Psoas muscle (tissue), 8 donors: Measurements from ENCODE around the gene PLD6. TPM values are rescaled to one million over a fixed set of nuclear protein-coding genes. Genes with fewer than 3 reads are reported as not detected.
A peak's percentile ranks its signal among the peaks of the same experiment; 100 is the strongest.

Source experiments
- ATAC-seq, 4 donors: fragments of 200-7000 bp; cut with Tn5 transposase; one replicate each; pipeline ENCODE4 v1.9.1; 2020; ENCODE audit warnings: moderate library complexity in 3 of 4, mild to moderate bottlenecking in 2 of 4
- DNase-seq, 2 donors: peaks; one replicate each; pipeline ENCODE4 v3.0.0-alpha.2; 2020
- H3K27ac ChIP-seq: fragments of 200-600 bp; one replicate; pipeline ENCODE4 v1.8.0; 2022
- H3K27me3 ChIP-seq, 3 donors: fragments of 200-600 bp in 1 of 3; one replicate each; pipeline versions ENCODE4 v1.6.1 to v1.8.0; 2013 to 2022; ENCODE audit warnings: low read length in 2 of 3, mild to moderate bottlenecking in 2 of 3, moderate library complexity in 1 of 3; ENCODE audit not compliant: insufficient read depth in 3 of 3
- H3K36me3 ChIP-seq, 2 donors: fragments of 200-600 bp in 1 of 2; one replicate each; pipeline versions ENCODE4 v1.6.1 to v1.8.0; 2013 to 2022; ENCODE audit warnings: low read depth in 1 of 2, mild to moderate bottlenecking in 1 of 2, moderate library complexity in 1 of 2; ENCODE audit not compliant: insufficient read depth in 1 of 2
- H3K4me1 ChIP-seq: fragments of 200-600 bp; one replicate; pipeline ENCODE4 v1.8.0; 2022
- H3K4me3 ChIP-seq: fragments of 200-600 bp; one replicate; pipeline ENCODE4 v1.8.0; 2022; ENCODE audit warnings: mild to moderate bottlenecking
- H3K9me3 ChIP-seq: fragments of 200-600 bp; one replicate; pipeline ENCODE4 v1.8.0; 2022
- WGBS, 3 donors: extraction: QIAGEN DNeasy Blood & Tissue Kit; methylation state at CpG; one replicate each; pipeline versions ENCODE4 v1.1.6 to v1.1.7; 2013; 5-methylcytosine and 5-hydroxymethylcytosine counted together
- intact Hi-C, 2 donors: fragments of 100-400 bp; cut with DNase I; formaldehyde crosslinking; loops; one replicate each; pipeline versions ENCODE4 v1.11.0 to v1.14.2; 2022
- polyA plus RNA-seq, 3 donors: library from polyadenylated mRNA; stranded (reverse); fragments of 200-250 nt; gene quantifications; one replicate each; pipeline ENCODE4 v1.2.3, GENCODE V29; 2013
- total RNA-seq, 4 donors: library from RNA; stranded (reverse); fragmentation: NEBNext Ultra II Directional in 2 of 4; extraction: Animal tissue kit (Norgen Biotek cat#: 25700) in 2 of 4; gene quantifications; one replicate each; pipeline versions ENCODE4 v1.2.1 to v1.2.4, GENCODE V29; 2021 to 2023
- TF ChIP-seq, protein P1 (sequence below): fragments of 200-600 bp; IDR thresholded peaks from one replicate; pipeline ENCODE4 v1.8.0; 2022; ENCODE audit warnings: antibody characterized with exemption
- donor health status: healthy with polysubstance abuse.
- donor health status: DM: no; HTN: no; CAD: no; lungs with moderate emphysema.
- donor health status: Bipolar disorder and iron deficiency.
- donor health status: healthy.
- donor health status: DM: yes; HTN: yes; CAD: no.
- donor health status: DM: no; HTN: no; CAD: no.
- donor health status: DM: no; HTN: no; CAD: no.
- donor health status: DM: yes; HTN: yes; CAD: no.

PLD6 gene
- total and polyA plus RNA-seq, 7 donors = 0.84 to 5.4 (median 2.5) TPM

DNA sequence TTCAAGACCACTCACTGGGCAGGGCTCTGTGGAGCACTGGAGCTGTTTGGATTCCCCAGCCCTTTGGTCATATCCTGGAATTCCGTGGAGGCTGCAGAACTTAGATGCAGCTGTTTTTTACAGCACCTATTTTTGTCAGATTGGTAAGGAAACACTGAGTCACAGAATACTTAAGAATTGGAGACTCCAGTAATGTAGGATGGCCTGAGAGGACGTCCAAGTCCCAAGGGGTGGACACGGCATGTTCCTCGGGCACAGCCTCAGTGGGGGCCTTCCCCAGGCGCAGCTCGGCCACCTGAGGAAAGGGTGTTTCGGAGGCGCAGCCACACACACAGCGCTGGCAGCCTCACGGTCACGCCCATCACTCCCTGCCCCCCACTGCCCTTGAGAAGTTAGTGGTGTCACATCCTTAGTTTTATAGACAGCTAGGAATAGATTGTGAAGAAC, 14.8 kb downstream of the PLD6 start:
- TF ChIP-seq, protein P1, sequence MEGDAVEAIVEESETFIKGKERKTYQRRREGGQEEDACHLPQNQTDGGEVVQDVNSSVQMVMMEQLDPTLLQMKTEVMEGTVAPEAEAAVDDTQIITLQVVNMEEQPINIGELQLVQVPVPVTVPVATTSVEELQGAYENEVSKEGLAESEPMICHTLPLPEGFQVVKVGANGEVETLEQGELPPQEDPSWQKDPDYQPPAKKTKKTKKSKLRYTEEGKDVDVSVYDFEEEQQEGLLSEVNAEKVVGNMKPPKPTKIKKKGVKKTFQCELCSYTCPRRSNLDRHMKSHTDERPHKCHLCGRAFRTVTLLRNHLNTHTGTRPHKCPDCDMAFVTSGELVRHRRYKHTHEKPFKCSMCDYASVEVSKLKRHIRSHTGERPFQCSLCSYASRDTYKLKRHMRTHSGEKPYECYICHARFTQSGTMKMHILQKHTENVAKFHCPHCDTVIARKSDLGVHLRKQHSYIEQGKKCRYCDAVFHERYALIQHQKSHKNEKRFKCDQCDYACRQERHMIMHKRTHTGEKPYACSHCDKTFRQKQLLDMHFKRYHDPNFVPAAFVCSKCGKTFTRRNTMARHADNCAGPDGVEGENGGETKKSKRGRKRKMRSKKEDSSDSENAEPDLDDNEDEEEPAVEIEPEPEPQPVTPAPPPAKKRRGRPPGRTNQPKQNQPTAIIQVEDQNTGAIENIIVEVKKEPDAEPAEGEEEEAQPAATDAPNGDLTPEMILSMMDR = no peak
- Histone ChIP-seq H3K4me1 (peaks cover 22% of the 10 kb centered on the region), H3K27ac (peak overlapping the region; percentile 83), H3K36me3 (peaks cover 0 to 30% of the 10 kb centered on the region in 2 donors), H3K9me3 (no peaks in the 10 kb centered on the region), H3K4me3 (peak overlapping the region; percentile 30), H3K27me3 (no peaks in the 10 kb centered on the region)
- DNase-seq (peak; percentile 56 to 92), ATAC-seq (peak; percentile 84 to 94 (median 90))
- 7 to 29% (median 13%) methylated on average over 11 of the region's 11 CpGs for WGBS, 3 donors
- intact Hi-C loops = no loop called here

DNA sequence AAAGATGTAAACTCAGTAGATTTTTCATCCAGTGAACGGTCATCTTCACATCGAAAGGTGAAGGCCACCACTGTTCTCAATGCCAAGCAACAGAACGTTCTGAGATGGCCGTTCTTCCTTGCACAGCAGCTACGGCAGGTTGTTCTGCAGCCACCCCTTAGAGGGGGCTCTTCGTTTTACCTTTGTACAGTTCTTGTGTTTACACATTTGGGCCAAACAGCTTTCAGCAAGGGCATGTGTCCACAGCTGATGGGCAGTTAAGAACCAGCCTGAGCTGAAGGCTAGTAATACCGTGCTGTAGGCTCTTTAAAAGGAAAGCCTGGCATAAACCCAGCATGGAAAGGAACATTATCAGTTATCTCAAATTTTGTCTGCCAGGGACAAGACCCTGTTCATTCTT, 15.9 kb downstream of the PLD6 start:
- TF ChIP-seq, protein P1 = no peak
- no peaks in the 10 kb centered on the region for H3K27me3 ChIP-seq
- WGBS, 3 donors = 58 to 82% (median 67%) methylated on average over 7 of the region's 7 CpGs
- peaks cover 0 to 41% of the 10 kb centered on the region in 2 donors for H3K36me3 ChIP-seq
- no peak overlapping the region for H3K4me3 ChIP-seq
- peaks cover 22% of the 10 kb centered on the region for H3K4me1 ChIP-seq
- ATAC-seq = peak in 2 of 4 donors; percentile 19 to 35
- DNase-seq = no peak
- intact Hi-C loops = no loop called here
- H3K9me3 ChIP-seq = no peaks in the 10 kb centered on the region
- peak overlapping the region; percentile 83 for H3K27ac ChIP-seq

DNA sequence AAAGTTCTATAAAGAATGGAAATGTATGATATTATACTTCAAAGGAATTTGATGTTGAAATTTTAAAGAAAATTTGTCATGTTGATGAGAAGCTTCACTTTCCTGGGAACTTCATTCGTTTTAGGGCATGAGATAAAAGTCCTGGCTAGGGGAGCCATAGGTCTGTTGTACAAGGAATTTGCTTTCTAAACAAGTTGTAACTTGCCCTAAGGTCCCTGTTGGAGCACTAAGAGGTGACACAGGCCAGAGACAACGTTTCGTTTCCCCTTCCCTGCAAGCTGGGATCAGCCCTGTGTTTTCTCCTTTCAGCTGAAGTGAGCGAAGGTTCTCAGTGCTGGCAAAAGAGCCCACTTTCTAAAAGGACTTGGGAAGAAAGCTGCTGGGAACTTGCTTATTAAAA, 16.6 kb downstream of the PLD6 start:
- Histone ChIP-seq H3K4me1 (peaks cover 22% of the 10 kb centered on the region), H3K4me3 (no peak overlapping the region), H3K27ac (peak overlapping the region; percentile 83), H3K27me3 (no peaks in the 10 kb centered on the region), H3K9me3 (no peaks in the 10 kb centered on the region), H3K36me3 (peaks cover under 1 to 48% of the 10 kb centered on the region in 2 donors)
- no peak for ATAC-seq
- 50 to 71% (median 60%) methylated on average over 4 of the region's 4 CpGs for whole genome bisulfite sequencing, 3 donors
- intact Hi-C loops = loop anchor here in 1 of 2 donors (5.0 to 10.0 kb wide), 2 partner anchors 37 to 185 kb away; no protein-coding TSS in a partner anchor
- no peak for DNase-seq
- TF ChIP-seq, protein P1 = no peak

DNA sequence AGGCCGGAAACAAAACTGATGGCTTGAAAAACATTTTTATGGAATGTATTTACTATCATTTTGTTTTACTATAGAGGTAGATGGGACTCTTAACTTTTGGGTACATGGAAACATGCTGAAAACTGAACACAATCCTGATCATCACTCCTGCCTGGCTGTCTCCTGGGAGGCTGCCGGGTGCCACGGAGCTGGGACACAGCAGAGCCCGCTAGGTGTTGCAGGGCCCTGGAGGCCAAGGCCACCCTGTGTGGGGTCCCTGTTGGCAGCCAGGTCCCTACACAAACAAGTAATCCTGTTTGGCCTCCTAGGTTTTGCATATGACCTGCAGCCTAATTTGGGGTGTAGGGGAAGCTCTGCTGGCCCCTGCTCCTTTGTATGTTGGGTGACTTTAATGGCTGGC, 17.5 kb downstream of the PLD6 start:
- intact Hi-C loops = loop anchor here in 1 of 2 donors (5.0 to 10.0 kb wide), 2 partner anchors 36 to 184 kb away; no protein-coding TSS in a partner anchor
- Histone ChIP-seq H3K27ac (no peak overlapping the region), H3K9me3 (no peaks in the 10 kb centered on the region), H3K4me1 (peaks cover 22% of the 10 kb centered on the region), H3K36me3 (peaks cover 5 to 57% of the 10 kb centered on the region in 2 donors), H3K4me3 (no peak overlapping the region), H3K27me3 (no peaks in the 10 kb centered on the region)
- DNase-seq (no peak), ATAC-seq (no peak)
- 91 to 98% (median 92%) methylated on average over 4 of the region's 4 CpGs for WGBS, 3 donors
- TF ChIP-seq, protein P1 = no peak
